Activated naive CD4-positive, alpha-beta T cell (primary cell): Measurements from ENCODE around the gene ST3GAL3.

Experiments
- DNase-seq, 4 experiments: peaks; one replicate each; lab custom pipeline; 2025; lab: John Stamatoyannopoulos, UW

Gene ST3GAL3

GRCh38 chr1:43942411-43942810 lies 235.1 kb downstream of the ST3GAL3 start:
- DNase-seq, result no peak

DNA sequence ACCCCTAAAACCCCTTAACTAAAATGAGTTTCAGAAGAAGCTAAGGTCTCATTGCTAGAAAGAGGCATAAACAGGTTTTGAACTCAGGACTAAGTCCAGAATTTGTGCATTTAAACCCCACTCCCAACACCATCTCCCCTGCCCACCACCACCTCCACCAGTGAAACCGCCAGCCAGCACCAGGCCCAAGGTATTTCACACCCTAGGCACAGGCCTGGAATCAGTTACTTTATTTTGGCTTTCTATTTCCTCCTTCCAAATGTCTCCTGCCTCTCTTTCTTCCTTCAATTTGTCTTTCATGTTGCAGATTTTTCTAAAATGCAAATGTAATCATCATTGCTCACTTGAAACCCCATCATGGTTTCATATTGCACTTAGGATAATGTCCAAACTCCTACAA lies 237.5 kb downstream of the ST3GAL3 start:
- no peak for DNase-seq

DNA sequence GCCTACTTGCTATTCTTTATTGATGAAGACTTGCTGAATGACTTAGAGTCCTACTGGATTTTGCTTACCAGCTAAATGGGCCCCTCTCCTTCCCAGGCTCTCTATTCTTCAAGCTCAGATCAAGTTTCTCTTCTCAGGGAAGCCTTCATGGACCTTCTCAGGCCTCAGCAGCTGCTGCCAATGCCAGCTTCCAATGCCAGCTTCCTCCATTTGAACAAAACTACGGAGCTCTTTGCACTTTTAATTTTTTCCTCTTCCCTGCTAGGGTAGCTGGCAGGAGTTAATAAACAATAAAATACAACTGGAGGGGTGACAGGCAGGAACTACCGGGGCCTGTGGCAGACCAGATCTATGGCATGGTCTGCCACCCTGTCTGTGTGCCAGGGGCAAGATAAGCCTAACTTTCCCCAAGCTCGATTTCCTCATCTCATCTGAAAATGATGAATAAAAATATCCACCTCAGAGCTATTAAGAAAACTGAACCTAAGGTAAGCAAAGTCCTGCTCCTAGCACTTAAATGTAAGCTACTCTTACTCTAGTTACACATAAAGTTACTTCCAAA lies 238.4 kb downstream of the ST3GAL3 start:
- DNase-seq, result no peak

DNA sequence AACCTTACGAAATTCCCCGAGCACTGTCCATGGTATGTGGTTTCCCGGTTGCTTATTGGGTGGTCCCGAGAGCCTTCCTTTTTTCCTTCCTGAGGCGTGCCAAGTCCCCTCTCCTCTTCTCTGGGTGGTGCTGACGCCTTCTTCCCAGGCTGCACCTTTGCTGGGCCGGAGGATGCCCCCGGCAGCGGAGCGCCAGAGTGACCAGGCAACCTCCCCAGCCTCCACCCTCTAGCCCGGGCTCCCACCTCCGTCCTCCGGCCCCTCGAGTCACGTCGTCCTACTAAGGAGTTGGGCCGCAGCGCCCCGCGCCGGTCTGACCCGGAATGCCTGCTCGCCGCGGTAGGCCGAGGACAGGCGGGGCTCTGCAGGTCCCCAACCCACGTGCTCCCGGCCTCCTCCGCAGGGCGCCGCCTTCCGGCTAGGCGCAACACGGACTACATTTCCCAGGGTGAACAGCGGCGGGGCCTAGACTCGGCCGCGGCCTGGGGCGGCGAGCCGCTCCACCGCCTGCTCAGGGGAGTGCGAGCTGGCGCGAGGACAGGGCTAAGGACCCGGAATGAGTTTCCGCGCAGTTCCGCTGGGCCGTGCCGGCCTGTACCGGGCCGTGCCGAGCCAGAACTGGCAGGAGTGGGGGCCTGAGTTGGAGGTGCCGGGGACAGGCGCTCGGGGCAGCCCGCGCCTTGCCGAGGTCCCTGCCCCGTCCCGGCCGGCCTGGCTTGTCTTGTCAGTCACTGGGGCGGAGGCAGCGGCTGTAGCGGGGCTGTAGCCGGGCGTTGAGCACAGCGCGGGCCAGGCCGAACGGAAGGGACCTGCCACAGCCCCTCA lies 239.1 kb downstream of the ST3GAL3 start, which contains the start of gene IPO13:
Gene IPO13 (plus strand): TSS at position 715 of the 825 bp plus-strand sequence. CDS start 651 bp downstream, outside the sequence.
- peak; percentile 77 to 92 (median 86) for DNase-seq

- no peak for DNase-seq
These were observed 239.9 kb downstream of the ST3GAL3 start for GRCh38 chr1:43947061-43947873.

- DNase-seq, result no peak
These were observed 240.6 kb downstream of the ST3GAL3 start for GRCh38 chr1:43947874-43948437.

GRCh38 chr1:43949678-43950077 lies 242.3 kb downstream of the ST3GAL3 start:
- no peak for DNase-seq

DNA sequence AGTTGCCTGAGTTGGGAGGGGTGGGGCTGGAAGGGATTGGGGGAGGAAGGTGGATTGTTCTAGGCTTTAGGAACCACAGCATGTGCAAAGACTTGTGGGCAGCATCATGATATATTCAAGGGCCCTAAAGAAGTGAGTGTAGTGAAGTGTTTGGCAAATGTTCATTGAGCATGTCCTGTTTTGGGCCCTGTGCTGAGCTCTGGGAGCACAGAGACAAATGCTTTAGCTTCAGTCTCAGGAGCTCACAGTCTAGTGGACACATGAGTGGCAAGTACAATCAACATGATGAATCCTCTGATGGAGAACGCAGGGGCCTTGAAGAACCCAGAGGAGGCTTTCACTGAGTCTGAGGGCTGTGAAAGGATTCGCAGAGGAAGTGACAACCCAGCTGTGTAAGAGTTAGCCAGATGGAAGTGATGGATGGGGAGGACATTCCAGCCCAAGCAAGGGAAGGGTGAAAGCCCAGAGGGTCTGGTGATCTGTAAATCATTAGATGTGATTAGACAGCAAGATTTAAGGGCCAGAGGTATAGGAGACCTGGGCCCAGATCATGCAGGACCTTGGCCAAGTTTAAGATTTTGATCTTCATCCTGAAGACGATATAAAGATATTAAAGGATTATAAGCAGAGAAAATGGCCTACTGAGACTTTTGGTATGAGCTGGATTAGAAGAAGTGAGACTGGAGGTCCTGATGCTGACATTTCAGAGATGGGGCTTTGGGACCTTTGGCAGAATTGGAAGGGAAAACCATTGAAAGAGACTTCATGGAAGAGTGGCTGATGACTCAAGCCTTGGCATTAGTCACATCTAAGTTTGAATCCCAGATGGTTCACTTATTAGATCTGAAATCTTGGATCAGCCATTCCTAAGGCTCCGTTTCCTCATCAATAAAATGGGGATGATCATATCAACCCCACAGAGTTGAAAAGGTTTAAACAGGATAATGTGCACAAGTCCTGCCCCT lies 244.0 kb downstream of the ST3GAL3 start:
- no peak for DNase-seq

DNA sequence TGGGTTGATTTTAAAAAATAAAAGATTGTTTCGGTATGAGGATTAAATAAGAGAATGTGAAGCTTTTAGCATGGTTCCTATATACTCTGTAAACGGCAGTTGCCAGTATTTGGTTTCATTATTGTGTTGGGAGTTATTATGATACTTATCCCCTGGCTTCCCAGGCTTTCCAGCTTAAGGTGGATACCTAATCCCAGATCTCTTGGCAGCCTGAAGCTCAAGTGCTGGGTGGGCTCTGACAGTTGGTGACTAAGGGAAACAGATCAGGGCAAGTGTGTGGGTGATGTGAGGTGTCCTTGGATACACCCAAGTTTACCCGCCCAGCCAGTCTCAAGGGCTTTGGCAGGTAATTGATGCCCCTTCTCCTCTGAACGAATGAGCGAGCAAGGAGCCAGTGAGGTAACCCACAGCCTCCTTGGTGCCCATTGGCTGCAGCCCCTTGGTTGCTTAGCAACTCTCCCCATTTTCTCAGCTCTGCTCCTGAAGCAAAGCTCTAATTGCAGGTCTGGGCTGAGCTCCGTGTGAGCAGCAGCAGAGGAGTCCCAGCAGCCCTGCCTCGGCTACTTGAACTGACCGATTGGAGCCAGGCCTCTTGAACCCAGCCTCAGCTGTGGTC lies 245.5 kb downstream of the ST3GAL3 start:
- DNase-seq, result no peak

DNA sequence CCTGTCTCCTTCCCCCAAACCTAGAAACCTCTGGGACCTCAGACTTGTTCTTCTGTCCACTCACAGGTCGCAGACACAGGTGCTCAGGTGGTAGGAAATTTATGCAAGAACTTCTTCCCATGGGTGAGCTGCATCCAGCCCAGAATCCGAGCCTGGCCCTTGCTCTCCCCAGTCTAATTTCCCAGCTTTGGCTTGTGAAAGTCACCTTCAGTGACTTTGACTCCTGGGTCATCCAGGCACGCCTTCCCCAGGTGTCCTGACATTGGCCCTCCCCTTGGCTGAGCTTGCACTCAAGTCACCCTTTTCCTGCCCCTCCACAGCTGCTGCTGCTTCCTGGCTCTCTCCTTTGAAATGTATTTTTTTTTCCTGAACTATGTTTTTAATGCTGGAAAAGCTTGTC lies 246.0 kb downstream of the ST3GAL3 start:
- no peak for DNase-seq

GRCh38 chr1:43954036-43954435 lies 246.7 kb downstream of the ST3GAL3 start:
- no peak for DNase-seq

- no peak for DNase-seq
These were observed 248.9 kb downstream of the ST3GAL3 start for GRCh38 chr1:43956234-43956633.

DNA sequence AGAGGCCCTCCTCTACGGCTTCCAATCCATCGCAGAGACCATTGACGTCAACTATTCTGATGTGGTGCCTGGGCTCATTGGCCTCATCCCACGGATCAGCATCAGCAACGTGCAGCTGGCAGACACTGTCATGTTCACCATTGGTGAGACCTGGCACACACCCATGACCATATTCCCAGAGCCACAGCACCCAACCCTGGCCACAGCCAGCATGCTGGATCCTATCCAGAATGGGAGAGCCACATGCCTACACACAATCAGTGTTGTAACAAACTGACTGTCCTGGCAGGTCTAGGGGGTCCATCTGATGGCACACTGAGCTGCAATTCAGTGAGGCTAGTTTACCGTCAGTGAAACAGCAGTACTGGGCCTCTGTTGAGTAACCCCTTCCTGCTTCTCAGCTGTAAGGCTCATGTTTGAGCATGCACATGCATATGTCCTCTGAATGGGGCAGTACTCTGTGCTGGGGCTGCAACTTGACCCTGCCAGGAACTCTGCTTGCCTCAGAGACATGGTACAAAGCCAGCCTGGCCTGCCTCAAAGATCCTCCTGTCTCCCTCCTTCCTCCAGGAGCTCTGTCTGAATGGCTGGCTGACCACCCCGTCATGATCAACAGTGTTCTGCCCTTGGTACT lies 250.2 kb downstream of the ST3GAL3 start:
- DNase-seq, result no peak

- DNase-seq, result no peak
These were observed 251.3 kb downstream of the ST3GAL3 start for GRCh38 chr1:43958351-43959255.

- DNase-seq, result no peak
These were observed 253.5 kb downstream of the ST3GAL3 start for GRCh38 chr1:43960798-43961197.

DNA sequence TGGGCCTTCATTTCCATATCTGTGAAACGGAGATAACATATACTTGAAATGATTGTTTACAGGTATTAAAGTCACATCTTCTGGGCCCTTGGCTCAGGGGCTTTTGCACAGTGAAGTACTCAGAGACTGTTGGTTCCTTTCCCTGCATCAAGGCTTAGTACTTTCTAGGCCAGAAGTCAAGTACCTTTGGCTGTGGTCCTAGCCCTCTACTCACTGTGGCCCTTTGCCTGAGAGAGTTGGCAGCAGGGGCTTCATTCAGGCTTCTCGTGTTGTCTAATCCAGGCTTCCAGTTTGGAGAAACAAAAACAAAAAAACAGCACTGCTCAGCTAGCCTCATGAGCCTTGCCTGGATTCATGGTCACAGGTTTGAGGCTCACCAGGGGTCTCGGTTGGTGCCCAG lies 254.4 kb downstream of the ST3GAL3 start:
- no peak for DNase-seq

DNA sequence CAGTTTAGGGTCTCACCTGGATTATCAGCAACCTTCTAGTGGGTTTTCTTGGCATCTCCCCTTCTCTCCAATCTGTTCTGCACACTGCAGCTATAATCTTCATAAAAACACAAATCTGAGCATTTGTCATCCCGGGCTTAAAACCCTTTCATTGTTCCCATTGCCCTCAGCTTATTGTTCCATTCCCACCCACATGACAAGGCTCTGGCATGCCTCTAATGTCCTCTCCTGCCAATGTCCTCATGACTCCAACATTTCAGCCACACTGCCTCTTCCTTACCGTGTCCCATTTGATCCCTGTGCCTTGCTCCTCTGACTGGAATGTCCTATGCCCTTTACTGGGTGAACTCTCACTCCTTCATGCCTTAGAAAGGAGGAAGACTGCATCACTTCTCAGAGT lies 255.0 kb downstream of the ST3GAL3 start:
- no peak for DNase-seq

- DNase-seq, result no peak
These were observed 255.7 kb downstream of the ST3GAL3 start for GRCh38 chr1:43963006-43963405.

DNA sequence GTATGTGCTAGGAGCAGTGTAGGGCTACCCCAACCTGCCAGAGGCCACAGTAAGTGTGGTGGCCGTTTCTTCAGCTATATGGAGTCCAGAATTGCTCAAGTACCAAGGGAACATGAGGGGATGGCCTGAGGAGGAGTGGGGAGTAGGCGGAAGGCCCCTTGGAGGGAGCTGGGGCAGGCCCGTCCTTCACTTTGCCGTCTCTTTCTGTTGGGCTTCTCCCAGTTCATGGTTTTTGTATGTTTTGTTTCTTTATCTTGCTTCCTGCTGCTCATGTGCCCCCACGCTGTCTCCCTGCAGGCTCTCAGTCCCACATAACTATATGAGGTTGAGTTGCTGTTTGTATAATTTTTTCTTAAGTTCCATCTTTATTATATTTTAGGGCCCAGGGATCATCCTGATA lies 256.6 kb downstream of the ST3GAL3 start:
- DNase-seq, result no peak
